ENCODE data around the gene CMTM3.

DNA sequence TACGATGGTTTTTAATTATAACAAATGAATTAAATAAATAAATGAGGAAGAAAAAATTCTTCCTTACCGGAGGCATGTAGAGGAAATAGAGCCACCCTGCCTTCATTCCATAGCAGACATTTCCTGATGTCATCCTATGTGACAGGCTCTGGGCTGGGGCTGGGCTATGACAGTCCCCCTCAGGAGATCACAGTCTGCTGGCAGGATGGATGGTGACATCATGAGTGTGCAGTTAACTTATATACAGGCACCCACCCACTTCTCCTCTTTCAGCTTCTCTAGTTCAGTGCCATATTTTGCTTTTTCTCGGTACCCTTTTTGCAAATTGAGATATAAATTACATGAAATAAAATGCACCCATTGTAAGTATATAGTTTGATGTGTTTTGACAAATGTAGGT lies 6.4 kb upstream of the CMTM3 start:
- TF ChIP-seq, protein P1, sequence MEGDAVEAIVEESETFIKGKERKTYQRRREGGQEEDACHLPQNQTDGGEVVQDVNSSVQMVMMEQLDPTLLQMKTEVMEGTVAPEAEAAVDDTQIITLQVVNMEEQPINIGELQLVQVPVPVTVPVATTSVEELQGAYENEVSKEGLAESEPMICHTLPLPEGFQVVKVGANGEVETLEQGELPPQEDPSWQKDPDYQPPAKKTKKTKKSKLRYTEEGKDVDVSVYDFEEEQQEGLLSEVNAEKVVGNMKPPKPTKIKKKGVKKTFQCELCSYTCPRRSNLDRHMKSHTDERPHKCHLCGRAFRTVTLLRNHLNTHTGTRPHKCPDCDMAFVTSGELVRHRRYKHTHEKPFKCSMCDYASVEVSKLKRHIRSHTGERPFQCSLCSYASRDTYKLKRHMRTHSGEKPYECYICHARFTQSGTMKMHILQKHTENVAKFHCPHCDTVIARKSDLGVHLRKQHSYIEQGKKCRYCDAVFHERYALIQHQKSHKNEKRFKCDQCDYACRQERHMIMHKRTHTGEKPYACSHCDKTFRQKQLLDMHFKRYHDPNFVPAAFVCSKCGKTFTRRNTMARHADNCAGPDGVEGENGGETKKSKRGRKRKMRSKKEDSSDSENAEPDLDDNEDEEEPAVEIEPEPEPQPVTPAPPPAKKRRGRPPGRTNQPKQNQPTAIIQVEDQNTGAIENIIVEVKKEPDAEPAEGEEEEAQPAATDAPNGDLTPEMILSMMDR (IDR thresholded peaks at IDR 0.05; ENCODE audit: low read length): no peak
- no peak for TF ChIP-seq EZH2 (IDR thresholded peaks at IDR 0.05; ENCODE audit: borderline replicate concordance, low read length)

All from OCI-LY1 (cell line).